Neural progenitor cell (in vitro differentiated cells): ENCODE results near the gene DSE. TPM values are rescaled to one million over a fixed set of nuclear protein-coding genes. Genes with fewer than 3 reads are reported as not detected.

Source experiments
- DNase-seq: peaks from one replicate; pipeline ENCODE4 v3.0.0-alpha.2; 2016; ENCODE audit warnings: low spot score
- H2AFZ ChIP-seq: fragments of 200-600 bp; sonication (generic); replicated peaks from 2 replicates; pipeline ENCODE4 v1.6.1; 2016; ENCODE audit warnings: antibody characterized with exemption
- H3F3A ChIP-seq: fragments of 200-600 bp; sonication (generic); 2 replicates; pipeline ENCODE4 v1.6.1; 2016; ENCODE audit warnings: antibody characterized with exemption, low read depth
- H3K27ac ChIP-seq: fragments of 200-600 bp; sonication (generic); 2 replicates; pipeline ENCODE4 v1.5.1; 2016; ENCODE audit warnings: mild to moderate bottlenecking
- H3K27me3 ChIP-seq: fragments of 200-600 bp; sonication (generic); 2 replicates; pipeline ENCODE4 v1.6.1; 2016; ENCODE audit warnings: mild to moderate bottlenecking, moderate library complexity
- H3K36me3 ChIP-seq: fragments of 200-600 bp; sonication (generic); 2 replicates; pipeline ENCODE4 v1.5.1; 2016
- H3K4me1 ChIP-seq: fragments of 200-600 bp; sonication (generic); 2 replicates; pipeline ENCODE4 v1.6.1; 2016; ENCODE audit warnings: mixed run types
- H3K4me2 ChIP-seq: fragments of 200-600 bp; sonication (generic); 2 replicates; pipeline ENCODE4 v1.6.1; 2016
- H3K4me3 ChIP-seq: fragments of 200-600 bp; sonication (generic); 2 replicates; pipeline ENCODE4 v1.5.1; 2016
- H3K79me2 ChIP-seq: fragments of 200-600 bp; sonication (generic); 2 replicates; pipeline ENCODE4 v1.6.1; 2016; ENCODE audit warnings: low read depth
- H3K9ac ChIP-seq: fragments of 200-600 bp; sonication (generic); 2 replicates; pipeline ENCODE4 v1.6.1; 2016
- H3K9me3 ChIP-seq: fragments of 200-600 bp; sonication (generic); 2 replicates; pipeline ENCODE4 v1.5.1; 2016; ENCODE audit warnings: low read depth
- H4K20me1 ChIP-seq: fragments of 200-600 bp; sonication (generic); 2 replicates; pipeline ENCODE4 v1.6.1; 2016; ENCODE audit warnings: low read depth
- H3K27ac Mint-ChIP-seq: 3 replicates; pipeline ENCODE4 v1.8.0; 2021; ENCODE audit warnings: mixed read lengths
- H3K27me3 Mint-ChIP-seq: 2 replicates; pipeline ENCODE4 v1.8.0; 2022; ENCODE audit warnings: low read depth, mild to moderate bottlenecking, inconsistent platforms, moderate library complexity, mixed read lengths; ENCODE audit not compliant: insufficient read depth
- H3K36me3 Mint-ChIP-seq: 3 replicates; pipeline ENCODE4 v1.8.0; 2021; ENCODE audit warnings: mixed read lengths
- H3K4me1 Mint-ChIP-seq: 3 replicates; pipeline ENCODE4 v1.8.0; 2021; ENCODE audit warnings: mixed read lengths
- H3K4me3 Mint-ChIP-seq: 3 replicates; pipeline ENCODE4 v1.8.0; 2021; ENCODE audit warnings: mild to moderate bottlenecking, moderate library complexity, mixed read lengths
- H3K9me3 Mint-ChIP-seq: 3 replicates; pipeline ENCODE4 v1.8.0; 2020; ENCODE audit warnings: mixed read lengths
- EZH2 ChIP-seq: fragments of 200-600 bp; sonication (generic); IDR thresholded peaks from 2 replicates; pipeline ENCODE4 v1.6.1; 2017; ENCODE audit warnings: antibody characterized with exemption, mild to moderate bottlenecking, moderate library complexity
- EZH2phosphoT487 ChIP-seq: fragments of 200-600 bp; sonication (generic); IDR thresholded peaks from 2 replicates; pipeline ENCODE4 v1.6.1; 2017; ENCODE audit warnings: antibody characterized with exemption
- total RNA-seq: library from RNA; depleted of rRNA; stranded (reverse); fragments of >200 nt; gene quantifications from 2 replicates; pipeline ENCODE4 v1.2.3, GENCODE V29; 2015; ENCODE audit warnings: low replicate concordance
- TF ChIP-seq, protein P1 (sequence below): fragments of 200-600 bp; sonication (generic); IDR thresholded peaks from 2 replicates; pipeline ENCODE4 v1.5.1; 2017; ENCODE audit warnings: antibody characterized with exemption, mild to moderate bottlenecking

The DSE gene
- total RNA-seq, 1 donor from 2014 or later, result 43.7 TPM

GRCh38 chr6:116400328-116400727 lies 29.6 kb downstream of the DSE start:
- Mint-ChIP-seq H3K27ac (no peak overlapping the region), H3K27me3 (no peaks in the 10 kb centered on the region), H3K4me1 (peaks cover 39% of the 10 kb centered on the region), H3K9me3 (no peaks in the 10 kb centered on the region), H3K4me3 (no peak overlapping the region), H3K36me3 (peaks cover 15% of the 10 kb centered on the region)
- H3K27me3 ChIP-seq, result no peaks in the 10 kb centered on the region
- H3K9ac ChIP-seq, result no peak overlapping the region
- H4K20me1 ChIP-seq, result no peaks in the 10 kb centered on the region
- H3K9me3 ChIP-seq, result no peaks in the 10 kb centered on the region
- peaks cover 16% of the 10 kb centered on the region for H3F3A ChIP-seq
- H3K36me3 ChIP-seq, result no peaks in the 10 kb centered on the region
- no peak overlapping the region for H3K4me2 ChIP-seq
- no peak overlapping the region for H2AFZ ChIP-seq
- no peak overlapping the region for H3K27ac ChIP-seq
- peaks cover 19% of the 10 kb centered on the region for H3K4me1 ChIP-seq
- TF ChIP-seq EZH2phosphoT487, result no peak
- TF ChIP-seq, protein P1, sequence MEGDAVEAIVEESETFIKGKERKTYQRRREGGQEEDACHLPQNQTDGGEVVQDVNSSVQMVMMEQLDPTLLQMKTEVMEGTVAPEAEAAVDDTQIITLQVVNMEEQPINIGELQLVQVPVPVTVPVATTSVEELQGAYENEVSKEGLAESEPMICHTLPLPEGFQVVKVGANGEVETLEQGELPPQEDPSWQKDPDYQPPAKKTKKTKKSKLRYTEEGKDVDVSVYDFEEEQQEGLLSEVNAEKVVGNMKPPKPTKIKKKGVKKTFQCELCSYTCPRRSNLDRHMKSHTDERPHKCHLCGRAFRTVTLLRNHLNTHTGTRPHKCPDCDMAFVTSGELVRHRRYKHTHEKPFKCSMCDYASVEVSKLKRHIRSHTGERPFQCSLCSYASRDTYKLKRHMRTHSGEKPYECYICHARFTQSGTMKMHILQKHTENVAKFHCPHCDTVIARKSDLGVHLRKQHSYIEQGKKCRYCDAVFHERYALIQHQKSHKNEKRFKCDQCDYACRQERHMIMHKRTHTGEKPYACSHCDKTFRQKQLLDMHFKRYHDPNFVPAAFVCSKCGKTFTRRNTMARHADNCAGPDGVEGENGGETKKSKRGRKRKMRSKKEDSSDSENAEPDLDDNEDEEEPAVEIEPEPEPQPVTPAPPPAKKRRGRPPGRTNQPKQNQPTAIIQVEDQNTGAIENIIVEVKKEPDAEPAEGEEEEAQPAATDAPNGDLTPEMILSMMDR, result no peak
- TF ChIP-seq EZH2, result no peak
- no peak for DNase-seq
- no peaks in the 10 kb centered on the region for H3K79me2 ChIP-seq
- H3K4me3 ChIP-seq, result no peak overlapping the region

- Histone ChIP-seq H3K9me3 (no peaks in the 10 kb centered on the region), H3K36me3 (no peaks in the 10 kb centered on the region), H3K27ac (no peak overlapping the region), H3K27me3 (no peaks in the 10 kb centered on the region), H3K4me2 (no peak overlapping the region), H3K79me2 (no peaks in the 10 kb centered on the region), H3F3A (peaks cover 21% of the 10 kb centered on the region), H3K9ac (no peak overlapping the region), H2AFZ (no peak overlapping the region), H3K4me3 (no peak overlapping the region), H3K4me1 (peaks cover 30% of the 10 kb centered on the region), H4K20me1 (no peaks in the 10 kb centered on the region)
- Mint-ChIP-seq H3K27ac (no peak overlapping the region), H3K4me3 (no peak overlapping the region), H3K36me3 (peaks cover 18% of the 10 kb centered on the region), H3K27me3 (no peaks in the 10 kb centered on the region), H3K9me3 (no peaks in the 10 kb centered on the region), H3K4me1 (peaks cover 40% of the 10 kb centered on the region)
- TF ChIP-seq EZH2, result no peak
- no peak for TF ChIP-seq EZH2phosphoT487
- TF ChIP-seq, protein P1, result no peak
- no peak for DNase-seq
Observed at GRCh38 chr6:116402108-116402937, 31.6 kb downstream of the DSE start.

GRCh38 chr6:116403205-116403604 lies 32.5 kb downstream of the DSE start:
- H3K4me3 ChIP-seq, result no peak overlapping the region
- no peak overlapping the region for H3K9ac ChIP-seq
- no peaks in the 10 kb centered on the region for H3K9me3 ChIP-seq
- Mint-ChIP-seq H3K36me3 (peaks cover 18% of the 10 kb centered on the region), H3K9me3 (no peaks in the 10 kb centered on the region), H3K27ac (no peak overlapping the region), H3K4me3 (no peak overlapping the region), H3K4me1 (peaks cover 33% of the 10 kb centered on the region), H3K27me3 (no peaks in the 10 kb centered on the region)
- no peaks in the 10 kb centered on the region for H4K20me1 ChIP-seq
- no peaks in the 10 kb centered on the region for H3K79me2 ChIP-seq
- TF ChIP-seq EZH2 (no peak), EZH2phosphoT487 (no peak)
- TF ChIP-seq, protein P1, result no peak
- H3K4me1 ChIP-seq, result peaks cover 21% of the 10 kb centered on the region
- H2AFZ ChIP-seq, result no peak overlapping the region
- no peaks in the 10 kb centered on the region for H3K27me3 ChIP-seq
- H3F3A ChIP-seq, result peaks cover 21% of the 10 kb centered on the region
- H3K4me2 ChIP-seq, result no peak overlapping the region
- H3K27ac ChIP-seq, result no peak overlapping the region
- no peaks in the 10 kb centered on the region for H3K36me3 ChIP-seq
- DNase-seq, result no peak
